Sigmoid colon (tissue), 7 donors: ENCODE measurements around the gene RIT2. TPM values are rescaled to one million over a fixed set of nuclear protein-coding genes. Genes with fewer than 3 reads are reported as not detected.

Experiments
- DNase-seq: peaks from one replicate; pipeline ENCODE4 v3.0.0-alpha.2; 2019
- H3K27ac ChIP-seq, 4 donors: fragments of 200-600 bp; sonication (generic); one replicate each; pipeline ENCODE4 v1.5.1; 2016 to 2019; ENCODE audit warnings: mild to moderate bottlenecking in 1 of 4
- H3K27me3 ChIP-seq, 3 donors: fragments of 200-600 bp; sonication (generic); one replicate each; pipeline ENCODE4 v1.5.1; 2019; ENCODE audit warnings: mild to moderate bottlenecking in 1 of 3
- H3K36me3 ChIP-seq, 4 donors: fragments of 200-600 bp; sonication (generic); one replicate each; pipeline ENCODE4 v1.5.1; 2016 to 2019
- H3K4me1 ChIP-seq, 4 donors: fragments of 200-600 bp; sonication (generic); one replicate each; pipeline ENCODE4 v1.5.1; 2017 to 2019
- H3K4me3 ChIP-seq, 4 donors: fragments of 200-600 bp; sonication (generic); one replicate each; pipeline ENCODE4 v1.5.1; 2017 to 2019; ENCODE audit warnings: mild to moderate bottlenecking in 2 of 4, moderate library complexity in 1 of 4
- H3K9me3 ChIP-seq, 4 donors: fragments of 200-600 bp in 3 of 4; sonication (generic) in 3 of 4; one replicate each; pipeline versions ENCODE4 v1.5.1 to v1.6.1; 2013 to 2019
- EP300 ChIP-seq, 4 donors: sonication (generic); formaldehyde crosslinking; IDR thresholded peaks; one replicate each; pipeline ENCODE4 v1.6.1; 2017; ENCODE audit warnings: antibody characterized with exemption in 4 of 4
- POLR2A ChIP-seq, 2 donors: fragments of 450-650 bp; IDR thresholded peaks; one replicate each; pipeline ENCODE4 v1.6.1; 2016; ENCODE audit warnings: antibody characterized with exemption in 2 of 2, mild to moderate bottlenecking in 2 of 2, moderate library complexity in 2 of 2
- POLR2AphosphoS5 ChIP-seq, 4 donors: sonication (generic); formaldehyde crosslinking; IDR thresholded peaks; one replicate each; pipeline ENCODE4 v1.6.1; 2017; ENCODE audit warnings: antibody characterized with exemption in 4 of 4
- WGBS, 2 donors: extraction: QIAGEN DNeasy Blood & Tissue Kit; methylation state at CpG; one replicate each; pipeline ENCODE4 v1.1.7; 2013; 5-methylcytosine and 5-hydroxymethylcytosine counted together
- intact Hi-C: fragments of 100-400 bp; cut with DNase I; formaldehyde crosslinking; loops from one replicate; pipeline ENCODE4 v1.15.1; 2023
- polyA plus RNA-seq, 3 donors: library from polyadenylated mRNA; stranded (reverse); fragments of 200-250 nt; gene quantifications; one replicate each; pipeline ENCODE4 v1.2.3, GENCODE V29; 2013
- total RNA-seq, 4 donors: library from RNA; depleted of rRNA; stranded (reverse); fragments of >200 nt; gene quantifications; one replicate each; pipeline ENCODE4 v1.1.0, GENCODE V29; 2016
- TF ChIP-seq, protein P1 (sequence below), 4 experiments: fragments of 450-650 bp in 3 of 4; fragments of 200-600 bp in 1 of 4; IDR thresholded peaks; one replicate each; pipeline ENCODE4 v1.5.1; 2016 to 2019; ENCODE audit warnings: antibody characterized with exemption in 4 of 4, mild to moderate bottlenecking in 3 of 4, moderate library complexity in 2 of 4
- donor health status: healthy with polysubstance abuse.
- donor health status: Bipolar disorder and iron deficiency.
- donor health status: healthy.

RIT2 gene
- total and polyA plus RNA-seq, 7 donors, result 0.17 to 1.8 TPM; not detected in 5

DNA sequence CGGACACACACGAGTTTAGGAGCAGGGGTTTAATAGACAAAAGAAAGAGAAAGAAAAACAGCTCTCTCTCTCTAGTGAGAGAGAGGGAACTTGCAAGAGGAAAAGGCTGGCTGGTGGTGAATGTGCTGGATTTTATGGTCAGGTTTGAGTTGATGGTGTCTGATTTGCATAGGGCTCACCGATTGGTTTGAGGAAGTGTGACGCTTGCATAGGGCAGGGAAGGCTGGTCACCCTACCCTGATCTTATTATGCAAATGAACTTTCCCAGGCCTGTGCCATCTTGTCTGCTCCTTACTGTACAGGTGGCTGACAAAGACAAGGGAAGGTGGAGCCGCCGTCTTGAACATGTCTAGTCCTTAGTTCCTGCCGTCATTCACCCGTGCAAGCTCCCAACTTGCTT is 408.9 kb downstream of the RIT2 start:
- no peak overlapping the region for H3K27ac ChIP-seq
- no peaks in the 10 kb centered on the region for H3K4me1 ChIP-seq
- H3K9me3 ChIP-seq, result no peaks in the 10 kb centered on the region
- 43 to 60% methylated on average over 8 of the region's 8 CpGs for WGBS, 2 donors
- H3K4me3 ChIP-seq, result no peak overlapping the region
- no peaks in the 10 kb centered on the region for H3K36me3 ChIP-seq
- TF ChIP-seq POLR2AphosphoS5 (IDR thresholded peaks at IDR 0.05) (no peak), POLR2A (IDR thresholded peaks at IDR 0.05) (no peak), EP300 (IDR thresholded peaks at IDR 0.05) (no peak)
- TF ChIP-seq, protein P1, sequence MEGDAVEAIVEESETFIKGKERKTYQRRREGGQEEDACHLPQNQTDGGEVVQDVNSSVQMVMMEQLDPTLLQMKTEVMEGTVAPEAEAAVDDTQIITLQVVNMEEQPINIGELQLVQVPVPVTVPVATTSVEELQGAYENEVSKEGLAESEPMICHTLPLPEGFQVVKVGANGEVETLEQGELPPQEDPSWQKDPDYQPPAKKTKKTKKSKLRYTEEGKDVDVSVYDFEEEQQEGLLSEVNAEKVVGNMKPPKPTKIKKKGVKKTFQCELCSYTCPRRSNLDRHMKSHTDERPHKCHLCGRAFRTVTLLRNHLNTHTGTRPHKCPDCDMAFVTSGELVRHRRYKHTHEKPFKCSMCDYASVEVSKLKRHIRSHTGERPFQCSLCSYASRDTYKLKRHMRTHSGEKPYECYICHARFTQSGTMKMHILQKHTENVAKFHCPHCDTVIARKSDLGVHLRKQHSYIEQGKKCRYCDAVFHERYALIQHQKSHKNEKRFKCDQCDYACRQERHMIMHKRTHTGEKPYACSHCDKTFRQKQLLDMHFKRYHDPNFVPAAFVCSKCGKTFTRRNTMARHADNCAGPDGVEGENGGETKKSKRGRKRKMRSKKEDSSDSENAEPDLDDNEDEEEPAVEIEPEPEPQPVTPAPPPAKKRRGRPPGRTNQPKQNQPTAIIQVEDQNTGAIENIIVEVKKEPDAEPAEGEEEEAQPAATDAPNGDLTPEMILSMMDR (IDR thresholded peaks at IDR 0.05), result no peak
- intact Hi-C loops, result no loop called here
- H3K27me3 ChIP-seq, result no peaks in the 10 kb centered on the region
- no peak for DNase-seq

DNA sequence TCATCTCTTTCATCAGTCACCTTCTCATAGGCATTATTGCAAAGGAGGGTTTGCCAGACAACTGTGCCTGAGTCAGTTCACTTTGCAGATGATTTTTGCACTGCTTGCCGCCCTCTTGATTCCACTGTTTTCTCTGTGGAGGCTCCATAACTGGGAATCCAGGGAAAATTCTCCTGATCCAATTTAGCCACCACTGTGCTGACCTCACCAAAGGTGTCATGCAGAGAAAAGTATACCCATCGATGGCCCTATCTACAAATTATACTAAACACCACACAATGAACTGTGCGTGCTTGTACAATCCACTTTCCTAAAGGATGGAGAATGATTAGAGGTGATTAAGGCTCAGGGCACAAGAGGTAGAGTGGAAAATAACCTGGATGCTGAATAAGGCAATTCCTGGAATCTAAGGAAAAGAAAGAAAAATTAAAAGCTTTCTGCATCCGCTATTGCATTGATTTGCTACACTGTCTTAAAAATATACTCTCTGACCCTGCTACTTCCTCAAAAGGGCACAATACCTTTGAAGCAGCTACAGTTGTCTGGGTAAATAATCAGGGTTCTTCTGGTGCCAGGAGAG is 409.4 kb downstream of the RIT2 start:
- DNase-seq, result no peak
- Histone ChIP-seq H3K36me3 (no peaks in the 10 kb centered on the region), H3K4me3 (no peak overlapping the region), H3K9me3 (no peaks in the 10 kb centered on the region), H3K27me3 (no peaks in the 10 kb centered on the region), H3K27ac (no peak overlapping the region), H3K4me1 (no peaks in the 10 kb centered on the region)
- WGBS, 2 donors, result 77 to 89% methylated on average over 4 of the region's 4 CpGs
- intact Hi-C loops, result no loop called here
- no peak for TF ChIP-seq POLR2AphosphoS5 (IDR thresholded peaks at IDR 0.05)
- TF ChIP-seq, protein P1 (IDR thresholded peaks at IDR 0.05), result no peak
- no peak for TF ChIP-seq EP300 (IDR thresholded peaks at IDR 0.05)
- no peak for TF ChIP-seq POLR2A (IDR thresholded peaks at IDR 0.05)

Other genes with a start within 250 kb of the RIT2 start
- gene SYT4, start 161.8 kb upstream of the RIT2 start, total RNA-seq, result 1 to 10 TPM; 1.8 to 6.1 (median 4.5) TPM
- 1 to 10 TPM in 1 of 3 donors, not detected in 2; 1.1 TPM for gene SYT4, start 161.8 kb upstream of the RIT2 start, polyA plus RNA-seq